Gastroesophageal sphincter (tissue), 4 donors: ENCODE measurements around the gene CTNNBIP1. TPM values are rescaled to one million over a fixed set of nuclear protein-coding genes. Genes with fewer than 3 reads are reported as not detected.
A peak's percentile ranks its signal among the peaks of the same experiment; 100 is the strongest.

ENCODE experiments used
- ATAC-seq: fragments of 150-250 bp; one replicate; pipeline ENCODE4 v1.9.1; 2016; ENCODE audit warnings: mild to moderate bottlenecking, moderate library complexity
- H3K27ac ChIP-seq, 4 donors: fragments of 200-600 bp; sonication (generic) in 3 of 4; 1 replicate in 3 of 4; 2 replicates in 1 of 4; pipeline ENCODE4 v1.5.1; 2016 to 2019
- H3K27me3 ChIP-seq: fragments of 200-600 bp; sonication (generic); one replicate; pipeline ENCODE4 v1.5.1; 2019
- H3K36me3 ChIP-seq, 2 donors: fragments of 200-600 bp; sonication (generic); one replicate each; pipeline ENCODE4 v1.5.1; 2019; ENCODE audit warnings: control low read depth in 1 of 2
- H3K4me1 ChIP-seq, 3 donors: fragments of 200-600 bp; sonication (generic); 1 replicate in 2 of 3; 2 replicates in 1 of 3; pipeline ENCODE4 v1.5.1; 2016 to 2019; ENCODE audit warnings: control low read depth in 2 of 3
- H3K4me3 ChIP-seq, 2 donors: fragments of 200-600 bp; sonication (generic); one replicate each; pipeline ENCODE4 v1.5.1; 2019; ENCODE audit warnings: mild to moderate bottlenecking in 1 of 2, moderate library complexity in 1 of 2
- H3K9me3 ChIP-seq, 3 donors: fragments of 200-600 bp; sonication (generic); one replicate each; pipeline ENCODE4 v1.5.1; 2017 to 2019; ENCODE audit warnings: control low read depth in 2 of 3
- EP300 ChIP-seq: sonication (generic); formaldehyde crosslinking; IDR thresholded peaks from one replicate; pipeline ENCODE4 v1.6.1; 2017; ENCODE audit warnings: antibody characterized with exemption, mild to moderate bottlenecking
- POLR2A ChIP-seq, 2 donors: fragments of 450-650 bp; IDR thresholded peaks; one replicate each; pipeline ENCODE4 v1.6.1; 2017; ENCODE audit warnings: antibody characterized with exemption in 2 of 2, mild to moderate bottlenecking in 2 of 2, moderate library complexity in 1 of 2
- POLR2AphosphoS5 ChIP-seq: sonication (generic); formaldehyde crosslinking; IDR thresholded peaks from one replicate; pipeline ENCODE4 v1.6.1; 2017; ENCODE audit warnings: antibody characterized with exemption
- WGBS, 2 donors: methylation state at CpG; one replicate each; pipeline ENCODE4 v1.1.5; 2018; ENCODE audit warnings: low coverage in 1 of 2; 5-methylcytosine and 5-hydroxymethylcytosine counted together
- total RNA-seq, 4 donors: library from RNA; depleted of rRNA; stranded (reverse); fragments of >200 nt; gene quantifications; one replicate each; pipeline ENCODE4 v1.1.0, GENCODE V29; 2016
- TF ChIP-seq, protein P1 (sequence below), 4 experiments: fragments of 200-600 bp in 2 of 4; fragments of 450-650 bp in 2 of 4; sonication (generic) in 1 of 4; IDR thresholded peaks; one replicate each; pipeline ENCODE4 v1.5.1; 2017 to 2019; ENCODE audit warnings: antibody characterized with exemption in 4 of 4, mild to moderate bottlenecking in 2 of 4, moderate library complexity in 2 of 4

The CTNNBIP1 gene
- total RNA-seq, 4 donors from 2014 or later, result 13.7 to 27.6 (median 21.0) TPM

DNA sequence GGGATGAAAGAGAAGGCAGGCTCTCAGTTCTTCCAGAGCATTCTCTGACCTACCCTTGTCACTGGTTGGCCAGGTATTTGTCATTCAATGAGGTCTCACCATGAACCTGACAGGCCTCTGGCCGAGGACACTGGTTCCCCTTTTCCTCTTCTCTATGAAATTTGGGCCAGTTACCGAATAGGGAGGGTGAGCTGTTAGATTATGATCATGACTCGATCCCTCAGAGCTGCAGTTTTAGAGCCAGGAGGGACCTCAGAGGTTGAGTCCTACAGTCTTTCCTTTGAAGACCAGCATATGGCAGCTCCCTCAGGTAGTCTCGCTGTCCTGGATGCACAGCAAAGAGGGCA lies 56.8 kb downstream of the CTNNBIP1 start:
- H3K27ac ChIP-seq, result no peak overlapping the region
- no peaks in the 10 kb centered on the region for H3K4me1 ChIP-seq
- H3K36me3 ChIP-seq, result peaks cover 0 to 56% of the 10 kb centered on the region in 2 donors
- no peak overlapping the region for H3K4me3 ChIP-seq
- TF ChIP-seq EP300 (no peak), POLR2AphosphoS5 (no peak), POLR2A (IDR thresholded peaks at IDR 0.05) (no peak)
- TF ChIP-seq, protein P1, sequence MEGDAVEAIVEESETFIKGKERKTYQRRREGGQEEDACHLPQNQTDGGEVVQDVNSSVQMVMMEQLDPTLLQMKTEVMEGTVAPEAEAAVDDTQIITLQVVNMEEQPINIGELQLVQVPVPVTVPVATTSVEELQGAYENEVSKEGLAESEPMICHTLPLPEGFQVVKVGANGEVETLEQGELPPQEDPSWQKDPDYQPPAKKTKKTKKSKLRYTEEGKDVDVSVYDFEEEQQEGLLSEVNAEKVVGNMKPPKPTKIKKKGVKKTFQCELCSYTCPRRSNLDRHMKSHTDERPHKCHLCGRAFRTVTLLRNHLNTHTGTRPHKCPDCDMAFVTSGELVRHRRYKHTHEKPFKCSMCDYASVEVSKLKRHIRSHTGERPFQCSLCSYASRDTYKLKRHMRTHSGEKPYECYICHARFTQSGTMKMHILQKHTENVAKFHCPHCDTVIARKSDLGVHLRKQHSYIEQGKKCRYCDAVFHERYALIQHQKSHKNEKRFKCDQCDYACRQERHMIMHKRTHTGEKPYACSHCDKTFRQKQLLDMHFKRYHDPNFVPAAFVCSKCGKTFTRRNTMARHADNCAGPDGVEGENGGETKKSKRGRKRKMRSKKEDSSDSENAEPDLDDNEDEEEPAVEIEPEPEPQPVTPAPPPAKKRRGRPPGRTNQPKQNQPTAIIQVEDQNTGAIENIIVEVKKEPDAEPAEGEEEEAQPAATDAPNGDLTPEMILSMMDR (IDR thresholded peaks at IDR 0.05), result no peak
- no peaks in the 10 kb centered on the region for H3K27me3 ChIP-seq
- WGBS, 2 donors, result 93 to 100% methylated on average over 1 to 4 of the region's 4 CpGs
- peaks cover 0 to 7% (median 0%) of the 10 kb centered on the region in 3 donors for H3K9me3 ChIP-seq
- no peak for ATAC-seq

DNA sequence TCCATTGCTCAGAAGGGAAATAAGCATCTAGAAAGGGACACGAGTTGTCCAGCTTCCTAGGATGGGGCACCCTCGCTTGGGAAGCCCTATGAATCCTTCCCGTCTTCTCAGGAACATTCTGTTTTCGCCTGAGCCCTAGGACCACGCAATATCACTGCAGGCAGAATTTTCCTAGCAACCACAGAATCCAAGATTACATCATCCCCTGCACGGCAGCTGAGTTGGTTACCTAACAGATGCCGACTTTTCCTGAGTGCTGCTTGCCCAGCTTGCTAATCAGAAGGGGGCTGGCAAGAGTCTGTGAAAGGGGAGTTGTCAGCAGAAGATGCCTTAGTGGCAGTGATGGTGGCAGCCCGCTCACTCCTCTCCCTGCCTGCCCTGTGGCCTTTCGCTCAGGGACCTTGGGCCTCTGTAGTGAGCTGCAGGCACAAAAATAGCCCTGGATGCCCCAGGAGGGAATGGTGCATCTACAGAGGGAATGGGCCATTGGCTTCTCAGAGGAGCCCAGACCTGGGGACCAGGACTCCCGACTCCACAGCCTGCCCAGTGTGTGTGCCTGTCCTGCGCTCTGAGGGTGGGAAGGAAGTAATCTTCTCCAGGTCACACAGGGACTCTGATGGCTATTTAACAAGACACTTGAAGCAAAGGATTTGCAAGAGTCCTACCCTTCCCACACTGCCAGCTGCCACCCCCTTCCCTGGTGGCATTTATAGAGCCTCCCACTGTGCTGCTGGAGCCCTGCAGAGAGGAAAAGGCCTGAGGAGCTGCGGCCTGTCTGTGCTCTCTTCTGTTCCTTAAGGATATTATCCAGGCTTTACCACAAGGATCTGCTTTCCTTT lies 57.4 kb downstream of the CTNNBIP1 start:
- H3K9me3 ChIP-seq, result peaks cover 0 to 7% (median 0%) of the 10 kb centered on the region in 3 donors
- no peak overlapping the region for H3K4me3 ChIP-seq
- no peaks in the 10 kb centered on the region for H3K4me1 ChIP-seq
- WGBS, 2 donors, result 40 to 61% methylated on average over 1 to 5 of the region's 12 CpGs
- TF ChIP-seq POLR2AphosphoS5, result no peak
- no peak for TF ChIP-seq POLR2A (IDR thresholded peaks at IDR 0.05)
- TF ChIP-seq, protein P1 (IDR thresholded peaks at IDR 0.05), result no peak
- TF ChIP-seq EP300, result no peak
- peak; percentile 63 for ATAC-seq
- H3K36me3 ChIP-seq, result peaks cover 0 to 50% of the 10 kb centered on the region in 2 donors
- H3K27me3 ChIP-seq, result no peaks in the 10 kb centered on the region
- H3K27ac ChIP-seq, result no peak overlapping the region

DNA sequence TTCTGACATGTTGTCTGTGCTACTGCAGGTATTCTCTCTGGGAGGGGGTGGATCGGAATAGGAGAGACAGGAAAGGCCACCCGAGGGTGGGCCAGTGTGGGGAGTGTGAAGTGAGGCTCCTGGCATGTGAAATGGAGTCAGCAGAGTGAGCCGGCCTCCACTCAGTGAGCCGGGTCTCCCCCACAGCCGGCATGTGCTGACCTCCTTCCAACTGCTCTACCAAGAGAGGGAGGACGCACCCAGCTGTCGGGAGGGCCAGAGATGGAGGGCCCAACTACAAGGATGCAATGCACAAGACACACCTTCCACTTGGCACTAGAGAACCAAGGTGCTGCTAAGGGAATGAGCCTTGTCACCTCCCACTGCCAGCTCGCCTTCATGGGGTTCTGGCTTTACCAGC lies 58.1 kb downstream of the CTNNBIP1 start:
- WGBS, 2 donors, result 100% methylated on average over 1 to 3 of the region's 8 CpGs
- TF ChIP-seq, protein P1 (IDR thresholded peaks at IDR 0.05), result no peak
- TF ChIP-seq POLR2A (IDR thresholded peaks at IDR 0.05), result no peak
- no peak for TF ChIP-seq EP300
- TF ChIP-seq POLR2AphosphoS5, result no peak
- no peaks in the 10 kb centered on the region for H3K4me1 ChIP-seq
- H3K4me3 ChIP-seq, result no peak overlapping the region
- no peaks in the 10 kb centered on the region for H3K27me3 ChIP-seq
- ATAC-seq, result no peak
- H3K36me3 ChIP-seq, result peaks cover 0 to 44% of the 10 kb centered on the region in 2 donors
- H3K9me3 ChIP-seq, result peaks cover 0 to 7% (median 0%) of the 10 kb centered on the region in 3 donors
- H3K27ac ChIP-seq, result no peak overlapping the region

DNA sequence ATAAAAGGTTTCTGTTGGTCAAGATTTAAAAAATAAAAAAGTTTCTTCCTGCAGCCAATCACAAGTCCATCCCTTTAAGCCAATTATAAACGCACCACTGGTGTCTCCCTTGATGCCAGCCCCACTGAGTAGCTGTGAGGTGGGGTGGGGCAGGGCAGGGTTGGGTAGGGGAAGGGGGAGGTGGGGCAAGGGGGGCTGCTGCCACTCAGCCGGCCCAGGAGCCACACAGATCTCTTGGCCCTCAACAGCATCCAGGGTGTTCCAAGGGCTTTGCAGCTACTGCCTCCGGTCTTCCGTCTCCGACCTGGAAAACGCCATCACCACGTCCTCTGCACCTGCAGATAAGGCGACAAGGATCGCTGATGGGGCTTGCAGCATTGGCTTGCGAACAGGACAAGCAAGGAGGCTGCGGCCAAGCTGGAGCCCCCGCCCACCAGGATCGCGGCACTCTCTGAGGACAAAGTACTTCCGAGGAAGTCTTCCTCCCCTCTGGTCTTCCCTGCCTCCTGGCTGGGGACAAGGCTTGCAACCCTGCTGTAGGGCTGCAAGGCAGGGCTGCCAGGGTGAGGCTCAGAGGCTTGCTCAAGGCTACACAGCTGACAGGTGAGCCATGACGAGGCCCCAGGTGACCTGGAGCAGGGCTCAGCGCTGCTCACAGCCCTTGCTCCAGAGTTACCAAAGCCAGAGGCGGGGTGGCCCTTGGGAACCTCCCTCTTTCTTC lies 59.5 kb downstream of the CTNNBIP1 start:
- no peak for ATAC-seq
- no peak overlapping the region for H3K4me3 ChIP-seq
- H3K9me3 ChIP-seq, result peaks cover 0 to 7% (median 0%) of the 10 kb centered on the region in 3 donors
- TF ChIP-seq POLR2A (IDR thresholded peaks at IDR 0.05) (no peak), POLR2AphosphoS5 (no peak), EP300 (no peak)
- TF ChIP-seq, protein P1 (IDR thresholded peaks at IDR 0.05), result no peak
- no peak overlapping the region for H3K27ac ChIP-seq
- WGBS, 2 donors, result 89 to 100% methylated on average over 1 of the region's 18 CpGs
- no peaks in the 10 kb centered on the region for H3K27me3 ChIP-seq
- H3K4me1 ChIP-seq, result no peaks in the 10 kb centered on the region
- peaks cover 0 to 44% of the 10 kb centered on the region in 2 donors for H3K36me3 ChIP-seq
